ENCODE results near the gene PUM2.

PUM2 gene

GRCh38 chr2:20214566-20215182, 136.0 kb downstream of the PUM2 start:
- DNase-seq, result no peak

DNA sequence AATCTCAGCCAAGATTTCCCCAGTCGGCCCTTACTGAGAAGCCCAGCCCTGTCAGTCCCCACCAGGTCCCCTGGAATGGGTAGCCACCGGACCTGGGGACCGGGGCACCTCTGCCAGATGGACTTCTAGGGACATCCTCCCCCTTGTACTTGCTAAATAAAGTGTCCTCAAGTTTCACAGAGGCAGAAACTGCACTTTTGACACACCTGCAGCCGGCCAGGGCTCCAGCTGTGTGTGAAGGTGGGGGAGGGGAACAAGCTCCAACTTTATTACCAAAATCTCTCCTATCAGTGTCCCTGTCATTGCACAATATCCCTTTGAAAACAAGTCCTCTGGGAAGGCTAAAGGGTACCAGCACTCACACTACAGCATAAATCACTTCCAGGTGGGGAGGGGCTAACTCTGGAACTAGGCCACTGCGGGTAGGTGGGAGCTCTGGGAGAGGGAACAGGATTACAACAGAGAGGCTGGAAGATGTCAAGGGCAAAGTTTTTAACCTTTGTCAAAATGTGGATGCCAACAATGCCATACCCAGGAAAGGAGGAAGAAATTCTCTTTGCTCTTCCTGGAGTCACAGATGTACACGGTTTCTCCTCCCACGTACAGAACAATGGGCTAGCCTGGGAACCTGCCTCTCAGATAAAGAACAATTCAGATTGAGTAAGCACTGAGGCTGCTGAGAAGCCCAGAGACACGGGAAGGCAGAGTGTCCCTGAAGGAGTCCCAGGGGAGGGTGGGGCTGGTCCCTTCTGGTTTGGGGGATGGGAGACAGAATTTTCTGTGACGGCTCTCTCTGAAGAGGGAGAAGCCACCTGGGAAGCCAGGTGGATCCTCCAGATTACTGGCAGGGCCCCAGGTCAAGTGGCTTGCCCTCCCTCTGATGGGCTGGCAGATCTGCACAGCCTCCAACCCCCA, 136.7 kb downstream of the PUM2 start:
- peak in 1 of 2 experiments; percentile 7 for DNase-seq

DNA sequence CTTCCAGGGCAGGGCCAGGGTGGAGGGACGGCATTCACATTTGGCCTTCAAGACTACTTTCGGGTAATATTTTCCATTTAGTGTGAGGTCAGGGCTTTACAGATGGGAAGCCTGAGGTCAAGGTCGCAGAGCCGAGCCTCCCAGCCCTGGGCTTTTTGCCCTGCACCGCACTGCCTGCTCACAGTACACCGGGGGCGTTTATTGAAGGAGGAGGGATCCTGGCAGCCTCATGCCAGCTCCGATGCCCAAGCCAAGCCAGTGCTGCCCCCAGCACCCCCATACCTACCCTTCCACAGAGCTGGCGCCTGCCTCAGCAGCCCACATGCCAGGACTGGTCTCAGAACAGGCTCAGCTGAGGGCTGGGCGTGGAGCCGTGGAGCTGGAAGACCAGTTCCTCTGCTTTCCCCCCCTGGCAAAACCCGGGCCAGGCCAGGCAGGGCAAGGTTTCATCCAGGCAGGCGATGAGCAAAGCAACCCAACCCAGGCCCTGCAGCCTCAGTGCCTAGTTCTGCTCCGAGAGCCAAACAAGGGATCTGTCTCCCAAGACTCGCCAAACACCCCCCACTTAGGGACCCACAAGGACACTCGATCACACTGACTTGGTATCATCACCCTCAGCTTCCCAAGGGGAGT, 137.7 kb downstream of the PUM2 start:
- DNase-seq, result no peak

DNA sequence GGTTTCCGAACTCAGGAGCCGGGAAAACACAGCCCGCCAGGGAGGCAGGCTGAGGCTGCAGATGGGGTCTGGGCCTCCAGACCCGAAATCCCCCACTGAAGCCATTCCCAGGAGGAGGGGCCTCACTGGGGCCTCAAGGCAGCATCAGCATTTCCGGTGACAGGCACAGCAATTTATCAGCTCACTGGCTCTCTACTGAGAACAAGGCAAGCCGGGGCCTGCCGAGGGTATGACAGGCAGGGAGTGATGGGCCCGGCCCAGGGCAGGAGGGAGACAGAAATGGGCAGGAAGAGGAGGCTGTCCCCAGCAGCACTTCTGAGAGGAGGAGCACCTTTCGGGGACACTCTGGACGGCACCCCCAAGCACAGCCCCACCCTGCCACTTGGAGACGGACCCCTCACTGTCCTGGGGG, 138.2 kb downstream of the PUM2 start:
- no peak for DNase-seq

DNA sequence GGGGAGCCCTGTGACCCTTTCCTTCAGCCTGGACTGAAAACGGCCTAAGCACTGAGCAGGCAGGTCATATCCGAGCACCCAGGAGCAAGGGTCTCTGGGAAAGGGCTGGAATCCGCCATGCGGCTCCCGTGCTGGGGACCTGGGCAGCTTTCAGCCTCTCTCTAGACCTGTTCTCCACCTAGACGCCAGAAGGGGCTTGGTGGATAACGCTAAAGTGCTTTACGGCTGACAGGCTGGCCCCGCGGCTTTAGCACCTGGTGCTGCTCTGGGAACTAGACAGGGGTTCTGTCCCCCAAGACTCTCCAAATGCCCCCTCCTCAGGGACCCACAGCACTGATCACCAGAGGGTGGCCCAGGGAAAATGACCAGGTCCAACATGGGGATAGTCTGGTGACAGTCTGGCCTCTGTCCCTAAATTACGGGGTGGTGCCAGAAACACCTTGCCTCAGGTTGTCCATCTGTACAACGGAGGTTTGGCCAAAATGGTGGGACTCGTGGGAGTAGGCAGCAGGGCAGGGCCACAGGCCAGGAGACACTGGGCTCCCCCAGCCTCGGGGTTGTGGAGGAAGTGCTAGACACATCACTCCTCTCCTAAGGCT, 138.7 kb downstream of the PUM2 start:
- DNase-seq, result no peak

- DNase-seq, result no peak
These were observed 139.2 kb downstream of the PUM2 start for GRCh38 chr2:20211420-20211819.

- no peak for DNase-seq
These were observed 140.2 kb downstream of the PUM2 start for GRCh38 chr2:20210462-20210861.

DNA sequence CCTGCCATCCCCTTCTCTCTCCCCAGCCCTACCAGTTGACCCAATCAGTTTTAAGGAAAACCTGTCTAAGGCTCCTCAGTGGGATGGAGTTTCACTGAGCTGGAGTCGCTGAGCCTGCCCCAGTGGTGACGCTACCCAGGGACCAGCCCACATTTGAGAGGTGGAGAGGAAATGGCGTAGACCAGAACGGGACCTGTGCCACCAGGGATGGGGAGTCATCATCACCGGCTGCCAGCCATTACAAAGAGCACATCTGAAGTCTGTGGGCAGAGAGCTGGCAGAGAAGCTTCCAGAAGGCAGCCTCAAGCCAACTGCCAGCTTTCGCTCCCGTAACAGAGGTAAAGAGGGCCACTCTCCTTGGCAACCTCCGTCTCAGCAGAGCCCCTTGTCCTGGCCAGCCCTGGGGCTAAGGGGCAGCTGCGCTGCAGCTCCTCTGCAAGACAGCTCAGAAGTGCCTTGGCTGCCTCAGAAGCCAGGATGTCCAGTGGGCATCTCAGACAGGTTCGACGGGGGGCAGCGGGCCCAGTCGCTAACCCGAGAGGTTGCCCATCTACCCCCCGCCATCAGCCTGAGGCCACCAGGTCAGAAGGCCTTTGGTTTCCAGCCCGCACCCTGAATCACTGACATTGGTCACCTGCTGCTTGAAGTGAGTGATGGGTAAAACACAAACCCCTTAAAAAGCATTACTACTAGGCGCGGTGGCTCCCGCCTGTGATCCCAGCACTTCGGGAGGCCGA, 141.1 kb downstream of the PUM2 start:
- no peak for DNase-seq

DNA sequence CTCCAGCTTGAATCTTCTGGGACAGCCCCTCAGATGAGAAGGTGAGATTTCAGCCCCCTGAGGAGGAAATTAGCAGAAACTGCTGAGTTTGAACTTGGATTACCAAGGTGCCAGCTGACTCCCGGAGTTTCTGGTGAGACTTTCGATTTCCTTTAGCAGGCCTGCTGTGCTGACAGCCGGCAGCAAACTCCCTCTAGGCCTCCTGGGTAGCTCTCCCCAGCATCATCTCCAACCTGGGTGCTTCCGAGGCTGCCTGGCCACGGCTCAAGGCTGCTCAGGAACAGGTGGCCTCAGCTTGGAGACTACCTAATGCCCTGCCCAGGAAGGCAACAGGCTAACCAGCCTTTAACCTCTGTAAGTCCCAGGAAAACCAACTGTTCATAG, 142.2 kb downstream of the PUM2 start:
- no peak for DNase-seq

GRCh38 chr2:20207051-20207450, 143.6 kb downstream of the PUM2 start:
- no peak for DNase-seq

GRCh38 chr2:20205915-20206524, 144.6 kb downstream of the PUM2 start:
- DNase-seq, result no peak

DNA sequence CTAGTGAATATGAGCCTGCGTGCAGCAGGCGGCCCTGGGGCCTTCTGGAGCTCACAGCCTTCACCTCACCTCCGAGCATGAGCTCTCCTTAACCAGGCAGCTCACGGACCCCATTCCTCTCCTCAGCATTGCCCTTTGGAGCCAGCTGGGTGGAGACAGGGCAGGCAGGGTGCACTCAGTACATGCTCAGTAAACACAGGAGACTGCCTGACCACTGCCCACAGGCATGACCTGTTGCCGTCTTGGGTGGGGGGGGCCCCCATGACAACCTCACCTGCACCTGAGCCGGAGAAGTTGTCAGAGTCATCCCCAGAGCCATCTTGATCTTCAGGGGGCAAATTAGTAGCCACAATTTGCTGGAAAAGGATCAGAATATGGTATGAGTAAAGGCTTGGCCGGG, 145.6 kb downstream of the PUM2 start:
- DNase-seq, result no peak

GRCh38 chr2:20203521-20204225, 147.0 kb downstream of the PUM2 start:
- DNase-seq, result no peak

DNA sequence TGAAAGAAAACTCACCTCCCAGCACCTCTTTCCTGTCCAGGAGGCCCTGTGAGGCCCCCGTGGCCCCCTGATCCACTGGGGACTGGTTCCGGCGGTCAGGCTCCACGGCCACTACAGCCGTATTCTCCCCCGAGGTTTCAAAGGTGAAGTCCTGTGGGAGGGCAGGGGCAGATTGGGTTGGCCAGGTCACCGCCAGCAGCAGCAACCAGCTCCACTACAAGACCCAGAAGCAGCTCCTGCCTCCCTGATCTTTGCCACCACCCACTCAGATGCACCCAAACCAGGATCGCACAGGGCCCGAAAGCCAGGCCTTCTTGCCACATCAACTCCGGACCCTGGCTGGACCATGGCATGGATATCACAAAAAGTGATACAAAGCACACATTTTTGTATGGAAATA, 147.6 kb downstream of the PUM2 start:
- no peak for DNase-seq

- no peak for DNase-seq
These were observed 149.0 kb downstream of the PUM2 start for GRCh38 chr2:20201671-20202070.

GRCh38 chr2:20200697-20201555, 149.7 kb downstream of the PUM2 start:
- no peak for DNase-seq

- DNase-seq, result no peak
These were observed 150.9 kb downstream of the PUM2 start for GRCh38 chr2:20199633-20200270.

GRCh38 chr2:20198796-20199632, 151.6 kb downstream of the PUM2 start:
- no peak for DNase-seq
